Lower leg skin (tissue), 4 donors: ENCODE measurements around the gene ADAM10. TPM values are rescaled to one million over a fixed set of nuclear protein-coding genes. Genes with fewer than 3 reads are reported as not detected.

ENCODE experiments used
- DNase-seq, 2 donors: peaks; one replicate each; pipeline ENCODE4 v3.0.0-alpha.2; 2019; ENCODE audit warnings: low spot score in 2 of 2
- H3K4me3 ChIP-seq: fragments of 200-600 bp; sonication (generic); 2 replicates; pipeline ENCODE4 v1.5.1; 2017; ENCODE audit warnings: mild to moderate bottlenecking, low read depth; ENCODE audit not compliant: poor library complexity, severe bottlenecking
- CTCF ChIP-seq, 3 donors: fragments of 450-650 bp; IDR thresholded peaks; one replicate each; pipeline ENCODE4 v1.5.1; 2016; ENCODE audit warnings: antibody characterized with exemption in 3 of 3, mild to moderate bottlenecking in 3 of 3, moderate library complexity in 2 of 3
- POLR2A ChIP-seq, 2 donors: fragments of 450-650 bp; IDR thresholded peaks; one replicate each; pipeline ENCODE4 v1.6.1; 2016 to 2017; ENCODE audit warnings: antibody characterized with exemption in 2 of 2, mild to moderate bottlenecking in 1 of 2, moderate library complexity in 1 of 2
- WGBS, 2 donors: methylation state at CpG; one replicate each; pipeline ENCODE4 v1.1.5; 2018; 5-methylcytosine and 5-hydroxymethylcytosine counted together
- intact Hi-C: fragments of 100-400 bp; cut with DNase I; formaldehyde crosslinking; loops from one replicate; pipeline ENCODE4 v1.15.0; 2023; ENCODE audit warnings: low total_unique reads
- total RNA-seq, 4 donors: library from RNA; depleted of rRNA; stranded (reverse); fragments of >200 nt; gene quantifications; one replicate each; pipeline ENCODE4 v1.1.0, GENCODE V29; 2016

ADAM10 gene
- total RNA-seq, 4 donors from 2014 or later = 40.4 to 45.1 (median 44.5) TPM

GRCh38 chr15:58742022-58742813 is 7.3 kb downstream of the ADAM10 start:
- TF ChIP-seq CTCF (IDR thresholded peaks at IDR 0.05) = no peak
- intact Hi-C loops = no loop called here
- 70 to 82% methylated on average over 8 of the region's 8 CpGs for WGBS, 2 donors
- no peak overlapping the region for H3K4me3 ChIP-seq
- no peak for DNase-seq

- no peak for TF ChIP-seq CTCF (IDR thresholded peaks at IDR 0.05)
- no peak for TF ChIP-seq POLR2A (IDR thresholded peaks at IDR 0.05)
- DNase-seq = no peak
- intact Hi-C loops = no loop called here
- H3K4me3 ChIP-seq = no peak overlapping the region
- 73 to 79% methylated on average over 2 of the region's 2 CpGs for WGBS, 2 donors
Observed at GRCh38 chr15:58741032-58741431, 8.5 kb downstream of the ADAM10 start.

GRCh38 chr15:58740436-58740835 is 9.1 kb downstream of the ADAM10 start:
- DNase-seq = no peak
- intact Hi-C loops = no loop called here

GRCh38 chr15:58738046-58738707 is 11.3 kb downstream of the ADAM10 start:
- TF ChIP-seq CTCF (IDR thresholded peaks at IDR 0.05) = no peak
- no peak for TF ChIP-seq POLR2A (IDR thresholded peaks at IDR 0.05)
- DNase-seq = no peak
- 59 to 72% methylated on average over 1 of the region's 1 CpG for WGBS, 2 donors
- intact Hi-C loops = no loop called here
- no peak overlapping the region for H3K4me3 ChIP-seq

More at GRCh38 chr15:58740436-58740835, 9.1 kb downstream of the ADAM10 start:
- TF ChIP-seq POLR2A (IDR thresholded peaks at IDR 0.05) (no peak), CTCF (IDR thresholded peaks at IDR 0.05) (no peak)
- H3K4me3 ChIP-seq = no peak overlapping the region
- WGBS, 2 donors = 66 to 70% methylated on average over 4 of the region's 4 CpGs

- no peak overlapping the region for H3K4me3 ChIP-seq
- TF ChIP-seq POLR2A (IDR thresholded peaks at IDR 0.05) = no peak
- no peak for TF ChIP-seq CTCF (IDR thresholded peaks at IDR 0.05)
- intact Hi-C loops = no loop called here
- no peak for DNase-seq
- 91 to 94% methylated on average over 3 of the region's 3 CpGs for WGBS, 2 donors
Observed at GRCh38 chr15:58737298-58737697, 12.2 kb downstream of the ADAM10 start.
